ENCODE measurements around the gene PRDM16. TPM values are rescaled to one million over a fixed set of nuclear protein-coding genes. Genes with fewer than 3 reads are reported as not detected.

Gene PRDM16
- total and polyA plus RNA-seq, 2 of the 13 experiments (the other 11 are each of a cell fraction or from before 2014, with no cell fraction given), result 0.15 to 0.81 TPM

DNA sequence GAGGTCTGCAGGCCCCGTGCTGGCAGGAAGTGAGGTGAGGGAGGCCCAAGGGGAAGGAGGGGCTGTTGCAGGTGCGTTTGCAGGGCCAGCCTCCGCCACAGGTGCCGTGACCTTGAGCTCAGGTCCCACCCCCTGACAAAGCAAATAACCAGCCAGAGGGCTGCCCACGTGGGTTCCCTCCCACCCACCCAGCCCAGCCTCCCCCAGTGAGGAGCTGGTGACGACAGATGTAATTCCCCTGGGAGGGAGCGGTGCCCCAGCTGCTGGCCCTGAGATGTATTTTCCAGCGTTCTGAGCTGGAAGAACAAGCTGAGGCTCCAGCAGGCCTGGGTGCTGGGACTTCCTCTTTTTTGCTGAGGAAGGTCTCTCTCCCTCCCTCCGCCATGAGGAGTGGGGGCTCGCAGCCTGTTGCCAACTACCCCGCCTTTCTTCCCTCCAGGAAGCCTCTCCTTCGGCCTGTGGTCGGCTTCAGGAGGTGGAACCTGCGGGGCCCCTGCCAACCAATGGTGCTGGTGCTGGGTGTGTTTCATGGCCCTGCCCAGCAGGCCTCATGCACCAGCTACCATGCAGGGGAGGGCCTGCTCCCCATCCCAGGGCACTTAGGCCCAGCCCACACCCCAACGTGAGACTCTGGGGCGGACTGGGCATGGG lies 153.2 kb downstream of the PRDM16 start (continued):
- TF ChIP-seq, protein P1, sequence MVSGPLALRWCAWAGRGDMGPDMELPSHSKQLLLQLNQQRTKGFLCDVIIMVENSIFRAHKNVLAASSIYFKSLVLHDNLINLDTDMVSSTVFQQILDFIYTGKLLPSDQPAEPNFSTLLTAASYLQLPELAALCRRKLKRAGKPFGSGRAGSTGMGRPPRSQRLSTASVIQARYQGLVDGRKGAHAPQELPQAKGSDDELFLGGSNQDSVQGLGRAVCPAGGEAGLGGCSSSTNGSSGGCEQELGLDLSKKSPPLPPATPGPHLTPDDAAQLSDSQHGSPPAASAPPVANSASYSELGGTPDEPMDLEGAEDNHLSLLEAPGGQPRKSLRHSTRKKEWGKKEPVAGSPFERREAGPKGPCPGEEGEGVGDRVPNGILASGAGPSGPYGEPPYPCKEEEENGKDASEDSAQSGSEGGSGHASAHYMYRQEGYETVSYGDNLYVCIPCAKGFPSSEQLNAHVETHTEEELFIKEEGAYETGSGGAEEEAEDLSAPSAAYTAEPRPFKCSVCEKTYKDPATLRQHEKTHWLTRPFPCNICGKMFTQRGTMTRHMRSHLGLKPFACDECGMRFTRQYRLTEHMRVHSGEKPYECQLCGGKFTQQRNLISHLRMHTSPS (CRISPR knock-in tag; IDR thresholded peaks at IDR 0.05; ENCODE audit: low read depth), result 0 out of 2 replicates have a peak, but pooled peaks have one; percentile 24
- TF ChIP-seq ZNF430 (CRISPR knock-in tag; IDR thresholded peaks at IDR 0.05), result 0 out of 2 replicates have a peak, but pooled peaks have one; percentile 41
- 0 out of 2 replicates have a peak, but pooled peaks have one; percentile 19 for TF ChIP-seq PITX1 (CRISPR knock-in tag; IDR thresholded peaks at IDR 0.05)
- TF ChIP-seq, protein P2, sequence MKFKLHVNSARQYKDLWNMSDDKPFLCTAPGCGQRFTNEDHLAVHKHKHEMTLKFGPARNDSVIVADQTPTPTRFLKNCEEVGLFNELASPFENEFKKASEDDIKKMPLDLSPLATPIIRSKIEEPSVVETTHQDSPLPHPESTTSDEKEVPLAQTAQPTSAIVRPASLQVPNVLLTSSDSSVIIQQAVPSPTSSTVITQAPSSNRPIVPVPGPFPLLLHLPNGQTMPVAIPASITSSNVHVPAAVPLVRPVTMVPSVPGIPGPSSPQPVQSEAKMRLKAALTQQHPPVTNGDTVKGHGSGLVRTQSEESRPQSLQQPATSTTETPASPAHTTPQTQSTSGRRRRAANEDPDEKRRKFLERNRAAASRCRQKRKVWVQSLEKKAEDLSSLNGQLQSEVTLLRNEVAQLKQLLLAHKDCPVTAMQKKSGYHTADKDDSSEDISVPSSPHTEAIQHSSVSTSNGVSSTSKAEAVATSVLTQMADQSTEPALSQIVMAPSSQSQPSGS (CRISPR knock-in tag; IDR thresholded peaks at IDR 0.05), result peak; percentile 66
- 0 out of 2 replicates have a peak, but pooled peaks have one; percentile 25 for TF ChIP-seq ZNF292 (CRISPR knock-in tag; IDR thresholded peaks at IDR 0.05; ENCODE audit: borderline replicate concordance, low read depth)
- TF ChIP-seq ZFP41 (CRISPR knock-in tag; IDR thresholded peaks at IDR 0.05; ENCODE audit: borderline replicate concordance), result no peak
- TF ChIP-seq HNF1A (IDR thresholded peaks at IDR 0.05; ENCODE audit: low read depth), result no peak; the same call in 1 of the 2 replicates
- peak; percentile 66; the same call in 1 of the 2 replicates for TF ChIP-seq HNF1A (CRISPR knock-in tag; IDR thresholded peaks at IDR 0.05; ENCODE audit: borderline replicate concordance)
- no peak for TF ChIP-seq ZNF691 (CRISPR knock-in tag; IDR thresholded peaks at IDR 0.05; ENCODE audit: borderline replicate concordance, low read depth)
- no peak for TF ChIP-seq XRCC5 (optimal IDR thresholded peaks at IDR 0.05; ENCODE audit: low read length)
- TF ChIP-seq FOXO1 (CRISPR knock-in tag; IDR thresholded peaks at IDR 0.05), result no peak; the same call in 1 of the 2 replicates
- peak; percentile 61; the same call in 1 of the 2 replicates for TF ChIP-seq SAP130 (CRISPR knock-in tag; IDR thresholded peaks at IDR 0.05; ENCODE audit: low read depth)
- TF ChIP-seq ZNF850 (CRISPR knock-in tag; conservative IDR thresholded peaks at IDR 0.05), result no peak
- no peak for TF ChIP-seq ZNF343 (CRISPR knock-in tag; IDR thresholded peaks at IDR 0.05)
- TF ChIP-seq ZBTB7B (CRISPR knock-in tag; IDR thresholded peaks at IDR 0.05), result peak; percentile 66
- peak; percentile 64 for TF ChIP-seq HDAC2 (CRISPR knock-in tag; IDR thresholded peaks at IDR 0.05)
- no peak for TF ChIP-seq ELK4 (CRISPR knock-in tag; IDR thresholded peaks at IDR 0.05; ENCODE audit: borderline replicate concordance)
- 0 out of 2 replicates have a peak, but pooled peaks have one; percentile 19 for TF ChIP-seq MEF2D (CRISPR knock-in tag; IDR thresholded peaks at IDR 0.05)
- TF ChIP-seq ZNF75D (CRISPR knock-in tag; IDR thresholded peaks at IDR 0.05; ENCODE audit: borderline replicate concordance), result no peak
- no peak for TF ChIP-seq SNRNP70 (IDR thresholded peaks at IDR 0.05; ENCODE audit: low read depth, low read length)
